Islet precursor cell (in vitro differentiated cells): ENCODE data around the gene ST6GALNAC2.
A peak's percentile ranks its signal among the peaks of the same experiment; 100 is the strongest.
"Not testable (repeated sequence)": the region's sequence is repeated elsewhere in the genome, so short reads cannot be mapped to it uniquely, and the experiment has no call there.

Experiments
- DNase-seq: peaks from one replicate; pipeline ENCODE4 v3.0.0-alpha.2; 2018

The ST6GALNAC2 gene

DNA sequence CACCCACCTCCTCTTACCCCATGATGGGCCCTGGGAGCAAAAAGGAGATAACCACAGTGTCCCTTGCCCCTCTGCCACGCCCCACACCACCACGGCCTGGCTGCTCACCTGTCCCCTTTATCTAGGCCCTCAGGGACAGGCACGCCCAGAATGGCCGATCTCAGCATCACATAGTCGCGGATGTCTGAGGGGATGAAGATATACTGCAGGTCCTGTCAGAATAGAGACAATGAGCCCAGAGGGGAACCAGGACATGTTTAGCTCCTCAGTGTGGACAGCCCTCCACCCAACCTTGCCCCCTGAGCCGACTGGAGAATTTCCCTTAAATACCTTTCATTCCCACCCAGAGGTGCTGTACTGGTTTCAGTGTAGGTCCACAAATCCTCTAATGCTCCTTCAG lies 15.2 kb downstream of the ST6GALNAC2 start:
- DNase-seq, result no peak

DNA sequence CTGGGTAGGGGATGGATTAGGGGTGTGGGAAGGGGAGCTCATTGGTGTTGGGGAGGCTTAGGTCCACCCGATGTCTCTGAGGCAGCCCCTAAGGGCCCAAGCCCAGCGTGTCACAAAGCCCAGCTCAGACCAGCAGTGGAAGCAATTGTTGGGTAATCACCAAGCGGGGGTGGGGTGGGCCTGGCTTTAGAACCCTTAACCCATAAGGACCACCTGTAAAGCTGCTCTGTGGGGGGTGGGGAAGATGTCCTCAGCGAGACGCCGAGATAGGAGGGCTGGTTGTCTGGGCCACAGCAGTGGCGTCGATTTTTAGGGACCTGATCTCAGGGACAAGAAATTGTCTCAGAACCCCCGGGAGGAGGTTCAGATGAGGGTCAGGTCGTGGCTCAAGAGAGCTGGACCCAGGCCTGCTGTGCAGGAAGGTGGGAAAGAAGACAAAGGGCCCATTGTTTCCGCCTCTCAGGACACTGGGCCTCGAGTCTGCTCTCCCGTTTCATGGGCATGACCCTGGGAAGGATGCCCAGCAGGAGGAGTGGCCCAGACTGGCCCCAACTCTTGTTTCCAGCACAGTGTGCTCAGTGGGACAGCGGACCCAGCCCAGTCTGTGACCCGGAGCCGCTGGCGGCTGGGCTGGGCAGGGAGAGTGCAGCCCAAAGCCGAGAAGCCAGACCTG lies 15.9 kb downstream of the ST6GALNAC2 start:
- peak; percentile 75 for DNase-seq

DNA sequence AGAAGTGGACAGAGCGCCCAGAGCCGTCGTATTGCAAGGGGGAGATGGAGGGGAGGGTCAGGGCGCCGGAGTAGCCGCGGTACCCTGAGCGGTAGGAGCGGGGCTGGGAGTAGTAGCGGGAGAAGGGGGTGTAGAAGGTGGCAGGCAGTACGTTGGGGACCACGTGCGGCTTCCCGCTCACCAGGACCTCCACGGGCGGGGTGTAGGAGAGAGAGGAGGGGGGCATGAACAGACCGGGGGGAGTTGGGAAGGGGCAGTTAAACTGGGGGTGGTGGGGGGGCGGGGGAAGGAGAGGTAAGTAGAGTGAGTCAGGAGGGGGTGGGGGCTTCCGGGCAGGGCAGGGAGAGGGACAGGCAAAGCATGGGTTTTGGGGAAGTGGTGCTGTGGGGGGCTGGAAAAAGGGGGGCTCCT lies 16.8 kb downstream of the ST6GALNAC2 start:
- DNase-seq, result no peak

DNA sequence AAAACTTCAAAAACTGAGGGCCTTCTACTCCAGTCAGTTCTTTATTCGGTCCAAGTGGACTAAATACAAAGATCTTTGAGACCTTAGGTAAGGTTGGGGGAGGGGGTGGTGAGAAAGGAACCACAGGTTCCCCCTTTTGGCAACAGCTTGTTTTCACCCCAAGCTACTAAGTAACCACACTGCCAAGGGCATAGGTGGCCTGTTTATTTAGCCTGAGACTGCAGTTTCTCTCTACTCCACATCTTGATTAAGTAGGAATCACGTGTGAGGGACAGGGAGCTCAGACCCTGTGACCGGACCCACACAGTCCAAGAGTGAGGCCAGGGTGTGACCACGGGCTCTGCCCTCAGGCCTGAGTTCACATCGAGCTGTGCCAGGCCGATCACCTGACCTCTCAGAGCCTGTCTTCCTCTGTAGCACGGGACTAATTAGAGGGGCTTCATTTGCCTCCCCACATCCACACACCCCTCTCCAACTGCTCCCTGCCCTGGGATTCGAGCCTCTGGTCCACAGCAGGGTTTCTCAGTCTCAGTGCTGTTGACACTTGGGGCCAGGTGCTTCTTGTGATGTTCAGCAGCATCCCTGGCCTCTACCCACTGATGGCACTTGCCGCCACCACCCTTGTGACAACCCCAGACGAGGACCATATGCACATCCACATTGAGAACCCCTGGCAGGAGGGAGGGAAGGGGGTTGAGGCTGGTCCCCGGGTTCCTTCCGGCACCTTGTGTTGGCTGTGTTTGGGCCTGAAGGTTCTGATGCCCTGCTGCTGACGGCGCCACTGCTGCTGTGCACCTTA lies 17.8 kb downstream of the ST6GALNAC2 start:
- no peak for DNase-seq

DNA sequence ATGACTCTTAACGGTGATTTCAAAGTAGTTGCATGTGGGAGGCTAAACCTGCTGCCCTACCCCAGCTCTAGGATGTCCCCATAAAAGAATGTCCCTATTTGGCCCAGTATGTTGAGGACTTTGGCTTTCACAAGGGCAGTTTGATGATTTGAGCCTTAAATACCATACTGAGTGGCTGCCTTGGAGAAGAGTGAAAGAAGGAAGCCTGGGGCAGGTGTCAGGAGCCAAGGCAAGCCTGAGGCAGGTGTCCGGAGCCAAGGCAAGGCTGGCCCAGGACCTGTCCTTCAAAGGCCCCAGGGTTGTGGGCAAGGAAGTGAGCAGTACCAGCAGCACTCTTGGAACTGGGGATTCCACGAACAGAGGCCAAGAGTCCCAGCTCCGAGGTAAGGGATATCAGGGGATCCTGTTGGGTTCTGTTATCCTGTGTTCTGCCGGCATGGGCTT lies 18.6 kb downstream of the ST6GALNAC2 start:
- DNase-seq, result no peak

DNA sequence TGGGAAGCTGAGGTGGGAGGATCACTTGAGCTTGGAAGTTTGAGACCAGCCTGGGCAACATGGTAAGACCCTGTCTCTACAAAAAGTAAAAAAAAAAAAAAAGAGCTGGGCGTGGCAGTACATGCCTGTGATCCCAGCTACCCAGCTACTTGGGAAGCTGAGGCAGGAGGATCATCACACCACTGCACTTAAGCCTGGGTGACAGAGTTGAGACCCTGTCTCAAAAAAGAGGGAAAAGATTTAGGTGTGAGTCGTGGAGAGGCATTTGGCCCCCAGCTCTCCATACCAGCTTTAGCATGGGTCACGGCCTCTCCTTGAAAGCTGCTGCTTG lies 19.1 kb downstream of the ST6GALNAC2 start:
- no peak for DNase-seq

DNA sequence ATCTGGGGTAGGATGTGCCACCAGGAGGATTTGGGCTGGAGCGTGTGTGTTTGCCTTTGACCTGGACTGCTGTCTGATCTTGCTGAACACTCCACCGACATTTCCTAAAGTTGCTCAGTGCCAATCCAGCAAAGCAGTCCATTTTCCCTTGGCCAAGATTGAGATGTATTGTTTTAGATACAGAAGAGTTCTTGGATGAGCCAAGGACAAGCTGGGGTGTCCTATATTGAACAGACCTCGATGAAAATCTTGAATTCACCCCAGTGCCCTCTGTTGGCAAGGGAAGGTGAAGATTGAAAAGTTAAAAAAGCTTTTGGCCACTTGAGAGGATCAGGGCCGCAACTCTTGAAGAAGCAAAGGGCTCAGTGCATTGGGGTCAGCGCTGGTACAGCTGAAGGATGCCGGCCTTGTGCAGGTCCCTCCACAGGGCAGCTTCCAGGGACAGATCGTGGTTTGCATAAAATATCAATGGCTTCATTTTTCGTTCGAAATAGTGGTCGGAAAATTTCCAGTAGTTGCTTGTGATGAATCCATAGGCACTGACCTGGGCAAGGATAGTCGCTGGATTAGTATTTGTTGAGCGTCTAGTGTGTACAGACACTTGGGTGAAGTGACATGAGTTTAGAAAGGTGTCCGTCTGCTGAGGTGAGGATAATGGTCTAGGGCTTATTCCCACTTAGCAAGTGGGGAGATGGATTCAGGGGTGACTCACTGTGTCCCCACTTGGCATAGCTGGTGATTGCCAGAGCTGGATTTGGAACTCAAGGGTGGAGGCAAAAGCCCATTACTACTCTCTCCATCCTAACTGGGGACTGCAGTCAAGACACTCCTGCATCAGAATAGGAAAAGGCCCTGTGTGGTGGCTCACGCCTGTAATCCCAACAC lies 19.7 kb downstream of the ST6GALNAC2 start:
- no peak for DNase-seq

DNA sequence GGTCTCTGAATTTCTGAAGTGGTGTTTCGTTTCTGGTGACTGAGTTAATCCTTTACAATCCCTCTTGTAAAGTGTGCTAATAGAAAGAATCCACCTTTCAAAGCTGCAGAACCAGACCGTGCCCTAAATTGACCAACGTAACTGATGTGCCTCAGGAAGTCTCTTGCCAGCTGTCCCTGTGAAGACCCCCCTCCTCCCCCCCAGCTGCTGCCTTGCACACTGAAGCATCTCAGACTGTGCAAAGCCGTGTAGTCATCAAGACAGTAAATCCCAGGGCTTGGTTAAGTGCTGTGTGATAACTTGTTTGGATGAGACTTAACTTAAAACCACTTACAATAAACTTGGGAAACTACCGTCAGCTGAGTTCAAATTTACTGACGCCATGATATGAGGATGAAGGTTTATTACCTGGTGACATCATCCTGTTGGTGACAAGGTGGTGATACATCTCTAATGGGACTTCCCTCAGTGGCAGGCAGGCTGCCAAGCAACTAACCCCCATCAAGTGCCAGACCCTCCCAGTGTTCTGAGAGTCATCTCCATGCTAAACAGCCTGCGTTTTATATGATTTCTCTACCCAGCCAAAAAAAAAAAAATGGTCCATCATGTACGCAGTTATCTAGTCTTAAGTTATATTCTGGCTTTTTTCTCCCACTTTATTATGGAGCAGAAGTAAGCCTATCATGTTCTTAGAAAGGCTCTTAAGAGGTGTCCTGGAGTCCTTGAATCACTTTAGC lies 20.5 kb downstream of the ST6GALNAC2 start:
- DNase-seq, result not testable (repeated sequence)

DNA sequence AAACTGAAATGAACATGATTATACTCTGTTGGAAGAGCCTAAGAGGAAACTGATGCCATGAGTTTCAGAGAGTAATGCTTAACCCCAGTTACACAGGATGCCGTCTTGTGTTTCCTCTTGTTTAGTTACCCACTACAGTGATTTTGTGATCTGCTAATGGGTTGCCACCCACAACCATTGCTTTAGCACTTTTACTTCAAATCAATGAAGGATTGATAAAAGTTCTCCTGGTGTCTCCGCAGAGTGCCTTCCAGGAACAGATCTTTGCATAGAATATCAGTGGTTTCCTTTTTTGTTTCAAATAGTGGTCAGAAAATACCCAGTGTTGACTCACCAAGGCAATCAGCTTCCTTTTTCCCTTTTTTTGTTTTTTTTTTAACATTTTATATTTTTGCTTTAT lies 22.3 kb downstream of the ST6GALNAC2 start:
- not testable (repeated sequence) for DNase-seq

DNA sequence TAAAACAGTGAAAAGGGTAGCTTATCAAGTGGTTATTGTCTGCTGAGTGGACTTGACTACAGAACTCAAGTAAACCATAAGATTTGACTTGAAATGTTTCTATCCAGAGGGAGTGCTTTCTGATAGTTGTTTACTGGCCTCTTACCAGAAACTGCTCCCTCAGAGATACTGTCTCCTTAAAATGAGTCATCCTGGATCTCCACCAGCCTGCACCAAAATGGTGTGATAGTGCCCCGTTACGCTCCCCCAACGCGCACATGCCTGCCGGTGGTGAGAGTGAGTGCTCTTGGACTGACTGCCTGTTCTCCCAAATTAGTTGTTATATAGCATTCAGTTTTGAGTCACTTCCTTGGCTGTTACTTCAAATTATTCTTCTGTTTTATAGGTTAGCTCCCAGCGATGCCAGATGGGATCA lies 22.9 kb downstream of the ST6GALNAC2 start:
- peak; percentile 71 for DNase-seq

DNA sequence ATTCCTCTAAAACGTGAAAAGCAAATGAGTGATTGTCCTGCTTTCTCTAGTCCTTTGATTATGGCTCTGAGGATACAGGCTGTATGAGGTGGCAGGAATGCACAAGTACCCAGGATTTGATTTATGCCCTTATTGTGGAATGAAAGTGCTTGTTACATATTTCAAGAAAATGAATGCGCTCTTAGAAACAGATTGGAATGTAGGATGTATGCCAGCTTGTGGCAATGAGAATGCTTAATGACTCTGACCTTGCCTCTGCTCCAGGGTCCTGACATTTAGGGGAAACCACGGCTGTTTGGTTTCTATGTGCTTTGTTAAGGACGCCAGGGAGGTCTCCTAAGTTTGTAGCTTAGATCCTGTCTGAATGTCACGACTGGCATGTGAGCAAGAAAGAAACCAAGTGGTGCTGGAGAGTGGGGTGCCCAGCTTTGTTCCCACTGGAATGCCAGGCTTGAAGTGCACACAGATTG lies 23.8 kb downstream of the ST6GALNAC2 start:
- no peak for DNase-seq

DNA sequence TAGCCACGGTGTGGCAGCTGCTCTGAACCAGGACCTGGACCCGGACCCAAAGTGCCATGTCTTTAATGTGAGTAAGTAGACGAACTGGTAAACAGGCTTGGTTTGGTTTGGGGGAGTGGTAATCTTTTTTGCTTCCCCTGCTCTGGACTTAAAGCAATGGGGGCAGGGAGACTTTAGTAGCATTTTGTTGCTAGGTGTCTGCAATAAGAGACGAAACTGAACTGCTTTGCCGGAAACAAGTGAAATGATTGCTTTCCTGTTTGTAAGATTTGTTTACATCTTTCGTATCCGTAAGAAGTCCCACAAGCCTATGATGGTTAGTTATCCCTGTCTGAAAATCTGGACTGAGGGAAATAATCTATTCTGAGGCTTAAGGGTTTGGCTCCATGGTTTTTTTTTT lies 24.3 kb downstream of the ST6GALNAC2 start:
- no peak for DNase-seq

DNA sequence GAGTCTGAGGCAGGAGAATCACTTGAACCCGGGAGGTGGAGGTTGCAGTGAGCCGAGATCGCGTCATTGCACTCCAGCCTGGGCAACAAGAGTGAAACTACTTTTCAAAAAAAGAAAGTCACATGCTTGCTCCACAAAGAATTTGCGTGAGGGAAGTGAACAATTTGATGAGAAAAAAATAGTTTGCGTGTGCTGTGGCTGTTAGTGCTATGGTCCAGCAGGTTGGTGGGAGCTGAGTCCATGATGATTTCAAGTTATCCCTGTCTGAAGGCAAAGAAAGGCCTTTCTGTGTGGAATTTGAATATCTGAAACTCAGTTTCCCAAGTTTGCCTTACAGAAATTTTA lies 24.8 kb downstream of the ST6GALNAC2 start:
- no peak for DNase-seq

DNA sequence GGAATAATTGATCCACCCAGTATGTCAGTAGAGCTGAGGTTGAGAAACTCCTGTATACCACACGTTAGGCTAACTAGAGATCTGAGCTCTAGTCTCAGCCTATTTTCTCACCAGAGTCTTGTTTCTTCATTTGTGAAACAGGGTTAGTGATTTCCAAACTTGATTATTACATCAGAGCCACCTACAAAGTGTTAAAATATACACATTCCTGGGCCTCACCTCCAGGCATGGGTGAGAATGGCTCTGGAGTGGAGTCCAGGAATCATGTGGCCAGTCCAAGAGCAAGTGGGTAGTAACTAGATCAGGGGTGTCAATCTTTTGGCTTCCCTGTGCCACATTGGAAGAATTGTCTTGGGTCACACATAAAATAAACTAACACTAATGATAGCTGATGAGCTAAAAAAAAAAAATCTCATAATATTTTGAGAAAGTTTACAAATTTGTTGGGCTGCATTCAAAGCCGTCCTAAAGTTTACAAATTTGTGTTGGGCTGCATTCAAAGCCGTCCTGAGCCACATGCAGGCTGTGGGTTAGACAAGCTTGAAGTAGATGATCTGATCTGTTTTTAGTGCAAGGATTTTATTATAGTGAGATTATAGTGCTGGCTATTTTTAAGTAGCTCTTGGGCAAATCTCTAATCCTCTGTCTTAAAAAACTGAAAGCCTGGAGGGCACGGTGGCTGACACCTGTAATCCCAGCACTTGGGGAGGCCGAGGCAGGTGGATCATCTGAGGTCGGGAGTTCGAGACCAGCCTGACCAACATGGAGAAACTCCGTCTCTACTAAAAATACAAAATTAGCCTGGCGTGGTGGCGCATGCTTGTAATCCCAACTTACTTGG lies 25.4 kb downstream of the ST6GALNAC2 start:
- no peak for DNase-seq

DNA sequence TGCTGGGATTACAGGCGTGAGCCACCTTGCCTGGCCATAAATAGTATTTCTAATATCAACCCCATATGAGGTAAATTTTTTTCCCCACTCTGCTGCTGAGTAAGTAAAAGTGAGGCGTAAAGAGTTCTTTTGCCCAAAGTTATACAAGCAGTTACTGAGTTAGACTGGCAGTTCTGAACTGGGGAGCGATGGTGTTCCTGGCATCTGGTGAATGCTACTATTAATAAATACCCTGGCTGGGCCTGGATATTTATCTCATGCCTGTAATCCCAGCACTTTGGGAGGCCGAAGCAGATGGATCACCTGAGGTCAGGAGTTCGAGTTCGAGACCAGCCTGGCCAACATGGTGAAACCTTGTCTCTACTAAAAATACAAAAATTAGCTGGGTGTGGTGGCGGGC lies 26.2 kb downstream of the ST6GALNAC2 start:
- DNase-seq, result not testable (repeated sequence)

DNA sequence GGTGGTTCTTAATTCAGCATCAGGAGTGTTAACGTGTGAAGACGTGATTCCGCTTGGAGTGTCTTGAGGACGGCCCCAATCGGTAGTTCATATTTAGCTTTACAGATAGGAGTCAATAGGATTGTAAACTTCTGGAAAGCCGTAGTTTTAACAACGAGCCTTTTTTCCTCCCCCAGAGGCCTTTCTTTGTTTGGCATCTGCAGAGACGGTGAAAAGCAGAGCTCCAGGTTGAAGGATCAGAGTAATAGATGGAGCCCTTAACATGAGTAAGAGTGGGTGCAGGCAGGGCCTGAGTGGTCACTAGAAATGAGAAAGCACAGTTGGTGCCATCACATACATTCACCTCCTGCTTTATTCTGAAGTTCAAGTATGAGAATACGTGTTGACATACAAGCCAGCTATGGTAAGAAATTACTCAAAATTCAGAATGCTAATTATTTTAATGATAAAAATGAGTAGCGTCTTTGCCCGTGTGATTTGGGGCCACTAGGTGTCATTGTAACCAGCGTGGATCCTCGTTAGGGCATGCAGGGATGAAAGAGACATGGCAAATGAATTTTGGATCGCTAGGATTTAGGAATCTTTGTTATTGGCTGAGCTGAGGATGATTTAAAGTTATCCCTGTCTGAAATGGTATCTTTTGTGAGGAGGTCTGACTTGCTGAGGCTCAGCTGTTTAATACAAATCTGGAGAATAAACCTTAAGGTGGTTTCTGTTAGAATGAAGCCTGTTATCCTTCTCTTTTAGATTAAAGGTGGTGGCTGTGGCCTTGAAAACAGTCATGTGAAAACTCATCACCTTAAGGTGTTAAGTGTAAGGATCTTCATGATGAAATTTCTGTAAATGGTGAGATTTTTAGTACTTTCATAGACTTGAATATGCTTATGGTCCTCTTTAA lies 27.2 kb downstream of the ST6GALNAC2 start:
- DNase-seq, result peak; percentile 51

DNA sequence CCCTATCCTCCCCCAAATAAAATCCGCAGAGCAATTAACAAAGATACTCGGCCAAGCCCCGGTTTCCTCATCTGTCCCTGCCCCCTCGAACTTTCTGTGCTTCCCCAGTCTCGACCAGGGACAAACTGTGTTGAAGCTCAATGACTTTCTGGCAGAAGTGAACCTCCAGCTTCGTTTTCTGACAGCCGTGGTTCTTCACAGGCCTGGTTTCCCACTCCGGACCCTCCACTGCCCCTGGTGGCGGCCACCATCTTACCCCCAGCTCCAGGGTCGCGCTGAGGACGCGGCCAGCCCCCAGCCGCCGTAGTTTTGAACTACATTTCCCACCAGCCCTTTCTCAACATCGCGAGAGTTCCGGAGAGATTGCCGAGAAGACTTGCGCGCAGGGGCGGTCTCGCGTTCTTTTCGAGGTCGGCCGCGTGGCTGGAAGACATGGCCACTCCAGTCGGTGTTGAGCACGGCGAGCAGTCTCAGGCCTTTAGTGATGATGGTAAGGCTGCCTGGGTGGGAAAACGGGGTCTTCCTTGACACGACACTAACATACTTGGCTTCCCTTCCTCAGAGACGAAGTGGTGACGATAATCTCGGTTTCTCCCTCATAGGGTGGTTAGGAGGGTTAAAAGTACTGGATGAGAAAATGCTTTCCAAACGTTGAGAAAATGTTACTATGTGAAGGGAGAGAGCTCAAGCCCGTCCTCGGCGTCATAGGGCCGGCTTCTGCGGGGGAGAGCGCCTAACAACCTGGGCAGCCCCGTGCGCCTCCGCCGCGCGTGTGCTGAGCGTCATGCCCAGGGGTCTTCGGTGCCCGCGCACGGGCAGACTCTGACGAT lies 28.1 kb downstream of the ST6GALNAC2 start:
- DNase-seq, result peak; percentile 100

DNA sequence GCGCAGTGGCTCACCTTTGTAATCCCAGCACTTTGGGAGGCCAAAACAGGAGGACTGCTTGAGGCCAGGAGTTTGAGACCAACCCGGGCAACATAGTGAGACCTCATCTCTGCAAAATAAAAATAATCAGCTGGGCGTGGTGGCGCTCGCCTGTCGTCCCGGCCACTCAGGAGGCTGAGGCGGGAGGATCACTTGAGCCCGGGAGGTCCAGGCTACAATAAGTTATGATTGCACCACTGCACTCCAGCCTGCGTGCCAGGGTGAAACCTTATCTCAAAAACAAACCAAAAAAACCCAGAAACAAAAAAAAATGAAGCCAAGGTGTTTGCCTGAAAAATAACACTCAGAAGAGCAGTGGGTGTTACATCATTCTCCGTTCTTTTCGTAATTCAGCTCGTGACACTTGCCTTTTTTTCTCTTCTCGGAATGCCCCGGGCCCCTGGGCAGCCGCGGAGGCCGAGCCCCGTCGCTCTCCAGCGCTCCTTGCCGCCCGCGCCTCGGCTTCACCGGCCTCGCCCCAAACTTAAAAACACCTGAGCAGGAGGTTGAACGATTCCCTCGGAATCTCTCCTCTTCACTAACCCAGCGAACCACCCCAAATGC lies 28.8 kb downstream of the ST6GALNAC2 start:
- DNase-seq, result peak; percentile 69

DNA sequence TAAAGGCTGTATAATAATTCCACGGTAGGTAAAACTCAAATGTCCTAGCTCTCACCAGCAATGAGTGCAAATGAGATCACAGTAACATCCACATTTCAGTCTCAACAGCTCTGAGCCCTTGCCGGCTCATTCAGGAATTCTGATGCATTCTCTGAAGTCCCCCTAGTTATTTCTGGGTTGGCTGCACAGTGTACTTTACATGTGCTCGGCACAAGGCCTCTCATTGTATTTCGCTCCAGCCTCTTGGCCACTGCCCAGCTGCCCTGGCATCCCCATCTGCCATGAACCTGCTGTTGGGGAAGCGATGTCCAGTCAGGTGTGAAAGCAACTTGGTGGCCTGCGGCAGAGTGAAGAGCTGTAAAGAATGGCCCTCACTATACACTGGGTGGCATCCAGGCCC lies 31.5 kb downstream of the ST6GALNAC2 start:
- DNase-seq, result peak; percentile 53
